ENCODE results near the gene CYP19A1. TPM values are rescaled to one million over a fixed set of nuclear protein-coding genes. Genes with fewer than 3 reads are reported as not detected.

CYP19A1 gene
- total RNA-seq, 4 donors from 2014 or later, result not detected

DNA sequence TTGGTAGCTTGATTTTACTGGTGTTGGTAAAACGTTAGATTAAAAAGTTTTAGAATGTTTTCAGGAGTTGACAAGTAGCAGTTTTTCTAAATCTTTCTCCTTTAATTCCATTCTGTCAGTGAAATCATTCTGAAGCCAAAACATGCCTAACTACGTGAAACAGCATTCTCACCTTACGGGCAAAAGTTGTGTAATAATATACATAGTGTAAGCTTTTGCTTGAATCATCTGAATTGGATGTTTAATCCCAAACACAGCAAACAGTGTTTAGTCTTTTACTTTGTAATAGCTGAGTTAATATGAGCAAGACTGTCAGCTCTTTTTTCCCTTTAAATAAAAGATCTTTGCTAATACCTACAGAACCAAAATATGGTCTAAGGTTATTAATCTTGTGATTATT is 100.6 kb downstream of the CYP19A1 start:
- no peaks in the 10 kb centered on the region for H3K9me3 ChIP-seq
- no peaks in the 10 kb centered on the region for H3K4me1 ChIP-seq
- H3K27ac ChIP-seq, result no peak overlapping the region
- H3K27me3 ChIP-seq, result no peaks in the 10 kb centered on the region
- intact Hi-C loops (cut with DNase I; ENCODE audit: low total_unique reads), result no loop called here
- no peak for DNase-seq
- TF ChIP-seq, protein P1, sequence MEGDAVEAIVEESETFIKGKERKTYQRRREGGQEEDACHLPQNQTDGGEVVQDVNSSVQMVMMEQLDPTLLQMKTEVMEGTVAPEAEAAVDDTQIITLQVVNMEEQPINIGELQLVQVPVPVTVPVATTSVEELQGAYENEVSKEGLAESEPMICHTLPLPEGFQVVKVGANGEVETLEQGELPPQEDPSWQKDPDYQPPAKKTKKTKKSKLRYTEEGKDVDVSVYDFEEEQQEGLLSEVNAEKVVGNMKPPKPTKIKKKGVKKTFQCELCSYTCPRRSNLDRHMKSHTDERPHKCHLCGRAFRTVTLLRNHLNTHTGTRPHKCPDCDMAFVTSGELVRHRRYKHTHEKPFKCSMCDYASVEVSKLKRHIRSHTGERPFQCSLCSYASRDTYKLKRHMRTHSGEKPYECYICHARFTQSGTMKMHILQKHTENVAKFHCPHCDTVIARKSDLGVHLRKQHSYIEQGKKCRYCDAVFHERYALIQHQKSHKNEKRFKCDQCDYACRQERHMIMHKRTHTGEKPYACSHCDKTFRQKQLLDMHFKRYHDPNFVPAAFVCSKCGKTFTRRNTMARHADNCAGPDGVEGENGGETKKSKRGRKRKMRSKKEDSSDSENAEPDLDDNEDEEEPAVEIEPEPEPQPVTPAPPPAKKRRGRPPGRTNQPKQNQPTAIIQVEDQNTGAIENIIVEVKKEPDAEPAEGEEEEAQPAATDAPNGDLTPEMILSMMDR (IDR thresholded peaks at IDR 0.05), result no peak
- no peak for TF ChIP-seq POLR2A (IDR thresholded peaks at IDR 0.05)
- no peaks in the 10 kb centered on the region for H3K36me3 ChIP-seq
- no peak overlapping the region for H3K4me3 ChIP-seq

DNA sequence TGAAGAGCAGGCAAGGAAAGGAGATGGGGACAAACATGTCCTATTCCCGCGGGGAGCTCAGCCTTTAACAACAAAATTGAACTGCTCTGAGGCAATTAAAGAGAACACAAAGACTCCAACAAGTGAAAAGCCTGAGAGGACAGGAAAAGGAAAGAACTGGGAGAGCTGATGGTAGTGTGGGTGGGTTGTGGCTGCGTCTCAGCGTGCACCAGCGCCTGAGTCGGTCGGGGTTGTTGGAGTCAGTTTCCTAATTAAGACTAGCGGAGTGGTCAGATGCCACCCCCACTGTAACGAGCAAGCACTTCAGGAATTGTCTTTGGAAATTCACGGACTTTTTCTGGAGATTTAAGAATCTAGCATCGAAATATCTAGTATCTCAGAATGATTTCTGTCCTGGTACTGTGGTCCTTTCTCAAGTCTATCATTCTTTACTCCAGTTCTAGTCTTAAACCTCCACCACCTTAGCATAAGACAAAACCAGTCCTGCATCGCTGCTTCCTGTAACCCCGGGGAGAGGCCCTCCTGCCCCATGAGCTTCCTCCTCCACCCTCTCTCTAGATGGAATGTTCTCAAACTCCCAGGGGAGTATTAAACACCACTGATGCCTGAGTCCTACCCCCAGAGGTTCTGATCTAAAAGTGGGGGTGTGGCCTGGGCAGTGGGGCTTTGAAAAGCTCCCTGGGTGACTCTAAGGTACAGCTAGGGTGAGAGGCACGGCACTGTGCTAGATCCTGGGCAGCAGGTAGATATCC is 104.0 kb downstream of the CYP19A1 start:
- DNase-seq, result no peak
- H3K27me3 ChIP-seq, result no peaks in the 10 kb centered on the region
- H3K9me3 ChIP-seq, result no peaks in the 10 kb centered on the region
- intact Hi-C loops (cut with DNase I; ENCODE audit: low total_unique reads), result no loop called here
- no peak overlapping the region for H3K4me3 ChIP-seq
- no peaks in the 10 kb centered on the region for H3K36me3 ChIP-seq
- H3K27ac ChIP-seq, result no peak overlapping the region
- TF ChIP-seq, protein P1 (IDR thresholded peaks at IDR 0.05), result no peak
- no peak for TF ChIP-seq POLR2A (IDR thresholded peaks at IDR 0.05)
- no peaks in the 10 kb centered on the region for H3K4me1 ChIP-seq

DNA sequence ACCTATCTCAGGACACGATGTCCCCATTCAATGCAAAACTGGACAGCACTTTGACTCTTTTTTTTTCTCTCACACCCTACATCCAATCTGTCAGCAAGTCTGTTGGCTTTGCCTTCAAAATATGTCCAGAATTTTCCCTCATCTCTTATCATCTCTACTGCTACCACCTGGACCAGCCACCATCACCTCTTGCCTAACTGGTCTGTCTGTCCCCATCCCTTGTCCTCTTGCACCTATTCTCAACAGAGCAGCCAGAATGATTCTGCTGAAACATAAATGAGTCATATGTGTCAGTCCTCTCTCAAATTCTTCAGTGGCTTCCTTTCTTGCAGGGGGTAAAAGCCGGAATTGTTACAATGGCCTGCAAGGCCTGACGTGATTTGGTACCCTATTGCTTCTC is 105.8 kb downstream of the CYP19A1 start:
- Histone ChIP-seq H3K4me1 (no peaks in the 10 kb centered on the region), H3K4me3 (no peak overlapping the region), H3K27ac (no peak overlapping the region), H3K36me3 (no peaks in the 10 kb centered on the region), H3K27me3 (no peaks in the 10 kb centered on the region), H3K9me3 (no peaks in the 10 kb centered on the region)
- no peak for TF ChIP-seq POLR2A (IDR thresholded peaks at IDR 0.05)
- TF ChIP-seq, protein P1 (IDR thresholded peaks at IDR 0.05), result no peak
- intact Hi-C loops (cut with DNase I; ENCODE audit: low total_unique reads), result no loop called here
- no peak for DNase-seq

DNA sequence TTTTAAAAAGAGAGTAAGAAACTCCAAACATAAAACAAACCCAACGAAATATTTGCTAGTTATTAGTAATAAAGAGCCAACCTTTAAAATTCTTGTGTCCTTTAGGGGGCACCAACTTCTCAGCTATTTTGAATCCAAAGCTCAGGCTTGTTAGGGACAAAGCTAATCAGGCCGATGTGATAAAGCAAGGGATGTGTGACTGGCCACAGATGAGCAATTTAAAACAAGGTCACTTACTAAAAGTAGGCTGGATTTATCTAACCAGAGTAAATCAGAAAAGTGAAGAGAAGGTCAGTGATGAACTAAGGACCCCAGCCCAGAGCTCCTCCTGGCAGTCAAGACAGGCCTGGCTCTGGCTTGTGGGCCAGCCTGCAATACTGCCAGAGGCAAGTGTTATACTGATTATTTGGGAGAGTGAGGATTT is 108.5 kb downstream of the CYP19A1 start:
- Histone ChIP-seq H3K4me3 (no peak overlapping the region), H3K4me1 (no peaks in the 10 kb centered on the region), H3K27ac (no peak overlapping the region), H3K27me3 (no peaks in the 10 kb centered on the region), H3K36me3 (no peaks in the 10 kb centered on the region), H3K9me3 (no peaks in the 10 kb centered on the region)
- intact Hi-C loops (cut with DNase I; ENCODE audit: low total_unique reads), result no loop called here
- TF ChIP-seq, protein P1 (IDR thresholded peaks at IDR 0.05), result peak; percentile 13 to 36 (median 21)
- TF ChIP-seq POLR2A (IDR thresholded peaks at IDR 0.05), result no peak
- DNase-seq, result no peak

DNA sequence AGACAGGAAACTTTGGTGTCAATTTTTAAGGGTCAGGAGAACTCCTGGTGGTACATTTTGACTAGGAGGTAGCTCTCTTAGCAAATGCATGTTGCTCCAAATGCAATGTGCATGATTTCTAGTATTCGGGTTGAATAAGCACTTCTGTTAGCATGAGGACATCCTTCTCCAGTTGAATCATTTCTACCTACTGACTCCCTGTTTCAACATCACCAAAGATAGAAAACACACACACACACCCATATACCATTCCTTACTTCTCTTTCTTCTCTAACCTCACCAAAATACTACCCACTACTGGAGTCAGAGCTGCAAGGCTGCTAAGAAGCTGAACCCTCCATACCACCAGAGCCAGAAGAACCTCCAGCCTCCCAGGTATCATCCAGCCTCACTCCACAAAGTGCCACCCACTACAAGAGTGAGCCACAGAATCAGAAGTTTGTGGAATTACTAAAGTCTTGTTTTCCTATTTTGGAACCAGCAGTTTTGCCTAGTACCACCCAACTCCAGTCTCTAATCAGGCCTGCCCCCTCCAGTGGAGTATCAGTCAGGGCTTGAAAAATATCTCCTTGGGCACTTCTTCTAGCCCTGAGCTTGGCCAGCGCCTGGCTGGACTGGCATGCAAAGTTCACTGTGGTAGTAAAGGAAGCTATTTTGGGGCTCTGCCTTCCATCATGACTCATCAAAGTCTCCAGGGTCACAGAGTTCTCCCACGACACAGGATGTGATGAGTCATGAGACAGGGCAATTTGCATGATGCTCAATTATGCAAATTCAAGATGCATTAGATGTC is 110.3 kb downstream of the CYP19A1 start:
- TF ChIP-seq, protein P1 (IDR thresholded peaks at IDR 0.05), result no peak
- TF ChIP-seq POLR2A (IDR thresholded peaks at IDR 0.05), result no peak
- DNase-seq, result no peak
- Histone ChIP-seq H3K4me3 (no peak overlapping the region), H3K9me3 (no peaks in the 10 kb centered on the region), H3K27me3 (no peaks in the 10 kb centered on the region), H3K27ac (no peak overlapping the region), H3K36me3 (no peaks in the 10 kb centered on the region), H3K4me1 (no peaks in the 10 kb centered on the region)
- intact Hi-C loops (cut with DNase I; ENCODE audit: low total_unique reads), result no loop called here
